Spleen (tissue), 7 donors: ENCODE results near the gene RELA.

Source experiments
- POLR2A ChIP-seq, 3 donors: fragments of 450-650 bp; IDR thresholded peaks; one replicate each; pipeline ENCODE4 v1.5.1; 2017; ENCODE audit warnings: antibody characterized with exemption in 3 of 3, mild to moderate bottlenecking in 1 of 3
- TF ChIP-seq, protein P1 (sequence below), 11 experiments: fragments of 200-600 bp in 7 of 11; fragments of 450-650 bp in 4 of 11; sonication (generic) in 4 of 11; IDR thresholded peaks in 8 of 11; conservative IDR thresholded peaks in 3 of 11; 1 replicate in 7 of 11; 2 replicates in 4 of 11; pipeline versions ENCODE4 v1.4.0 to v1.8.0; 2016 to 2021; ENCODE audit warnings: antibody characterized with exemption in 11 of 11, inconsistent platforms in 4 of 11, mild to moderate bottlenecking in 1 of 11
- donor health status: DM: no; HTN: no; CAD: no; lungs with moderate emphysema.
- donor health status: DM: no; HTN: no; CAD: no.
- donor health status: DM: no; HTN: no; CAD: no.

DNA sequence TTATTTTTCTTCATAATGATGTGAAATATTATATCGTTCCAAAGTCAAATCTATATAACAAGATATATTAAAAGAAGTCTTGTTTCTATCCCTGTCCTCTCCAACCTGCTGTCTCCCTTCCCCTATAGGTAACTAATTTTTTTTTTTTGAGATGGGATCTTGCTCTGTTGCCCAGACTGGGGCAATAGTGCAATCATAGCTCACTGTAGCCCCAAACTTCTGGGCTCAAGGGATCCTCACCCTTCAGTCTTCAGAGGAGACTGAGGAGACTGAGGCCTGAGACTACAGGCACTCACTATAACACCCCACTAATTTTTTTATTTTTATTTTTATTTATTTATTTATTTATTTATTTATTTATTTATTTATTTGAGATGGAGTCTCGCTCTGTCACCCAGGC is 10.3 kb upstream of the RELA start:
- TF ChIP-seq, protein P1, sequence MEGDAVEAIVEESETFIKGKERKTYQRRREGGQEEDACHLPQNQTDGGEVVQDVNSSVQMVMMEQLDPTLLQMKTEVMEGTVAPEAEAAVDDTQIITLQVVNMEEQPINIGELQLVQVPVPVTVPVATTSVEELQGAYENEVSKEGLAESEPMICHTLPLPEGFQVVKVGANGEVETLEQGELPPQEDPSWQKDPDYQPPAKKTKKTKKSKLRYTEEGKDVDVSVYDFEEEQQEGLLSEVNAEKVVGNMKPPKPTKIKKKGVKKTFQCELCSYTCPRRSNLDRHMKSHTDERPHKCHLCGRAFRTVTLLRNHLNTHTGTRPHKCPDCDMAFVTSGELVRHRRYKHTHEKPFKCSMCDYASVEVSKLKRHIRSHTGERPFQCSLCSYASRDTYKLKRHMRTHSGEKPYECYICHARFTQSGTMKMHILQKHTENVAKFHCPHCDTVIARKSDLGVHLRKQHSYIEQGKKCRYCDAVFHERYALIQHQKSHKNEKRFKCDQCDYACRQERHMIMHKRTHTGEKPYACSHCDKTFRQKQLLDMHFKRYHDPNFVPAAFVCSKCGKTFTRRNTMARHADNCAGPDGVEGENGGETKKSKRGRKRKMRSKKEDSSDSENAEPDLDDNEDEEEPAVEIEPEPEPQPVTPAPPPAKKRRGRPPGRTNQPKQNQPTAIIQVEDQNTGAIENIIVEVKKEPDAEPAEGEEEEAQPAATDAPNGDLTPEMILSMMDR (IDR thresholded peaks at IDR 0.05 in 8 of 11, conservative IDR thresholded peaks at IDR 0.05 in 3 of 11): no peak
- TF ChIP-seq POLR2A (IDR thresholded peaks at IDR 0.05): no peak
